Right lobe of liver (tissue), 6 donors: ENCODE results near the gene EID1. TPM values are rescaled to one million over a fixed set of nuclear protein-coding genes. Genes with fewer than 3 reads are reported as not detected.

Source experiments
- ATAC-seq, 4 donors: fragments of 200-7000 bp; cut with Tn5 transposase; one replicate each; pipeline ENCODE4 v1.9.1; 2020; ENCODE audit warnings: mild to moderate bottlenecking in 4 of 4, moderate library complexity in 4 of 4
- DNase-seq, 3 donors: peaks; one replicate each; pipeline ENCODE4 v3.0.0-alpha.2; 2020
- H3K27ac ChIP-seq, 3 donors: fragments of 200-600 bp; one replicate each; pipeline ENCODE4 v1.8.0; 2022
- H3K27me3 ChIP-seq, 2 donors: fragments of 200-600 bp; one replicate each; pipeline ENCODE4 v1.8.0; 2022
- H3K36me3 ChIP-seq, 4 donors: fragments of 200-600 bp; sonication (generic) in 1 of 4; one replicate each; pipeline versions ENCODE4 v1.5.1 to v1.8.0; 2017 to 2022; ENCODE audit warnings: control low read depth in 1 of 4
- H3K4me1 ChIP-seq, 4 donors: fragments of 200-600 bp; sonication (generic) in 1 of 4; one replicate each; pipeline versions ENCODE4 v1.5.1 to v1.8.0; 2017 to 2022; ENCODE audit warnings: control low read depth in 1 of 4
- H3K4me3 ChIP-seq, 3 donors: fragments of 200-600 bp; one replicate each; pipeline ENCODE4 v1.8.0; 2022
- H3K9me3 ChIP-seq, 4 donors: fragments of 200-600 bp; sonication (generic) in 1 of 4; one replicate each; pipeline versions ENCODE4 v1.5.1 to v1.8.0; 2017 to 2022; ENCODE audit warnings: control low read depth in 1 of 4
- POLR2A ChIP-seq: fragments of 450-650 bp; IDR thresholded peaks from one replicate; pipeline ENCODE4 v1.6.1; 2017; ENCODE audit warnings: antibody characterized with exemption, mild to moderate bottlenecking
- whole genome bisulfite sequencing: methylation state at CpG from one replicate; pipeline ENCODE4 v1.1.6; 2018; ENCODE audit warnings: low coverage, low lambda C conversion rate; ENCODE audit not compliant: insufficient coverage; ENCODE audit errors: missing lambda C conversion rate; 5-methylcytosine and 5-hydroxymethylcytosine counted together
- intact Hi-C, 2 donors: fragments of 100-400 bp; cut with DNase I; formaldehyde crosslinking; loops; one replicate each; pipeline versions ENCODE4 v1.11.2 to v1.14.1; 2022
- total RNA-seq, 6 experiments: library from RNA; depleted of rRNA in 2 of 6; stranded (reverse); fragments of >200 nt in 2 of 6; fragmentation: NEBNext Ultra II Directional in 3 of 6; extraction: Animal tissue kit (Norgen Biotek cat#: 25700) in 3 of 6; gene quantifications; one replicate each; pipeline versions ENCODE4 v1.1.0 to v1.2.4, GENCODE V29; 2016 to 2023
- TF ChIP-seq, protein P1 (sequence below), 4 donors: fragments of 200-600 bp in 3 of 4; fragments of 450-650 bp in 1 of 4; IDR thresholded peaks; one replicate each; pipeline versions ENCODE4 v1.5.1 to v1.8.0; 2016 to 2022; ENCODE audit warnings: antibody characterized with exemption in 4 of 4, mild to moderate bottlenecking in 2 of 4
- donor health status: DM: no; HTN: yes; CAD: no.
- donor health status: DM: no; HTN: no; CAD: no.
- donor health status: DM: no; HTN: no; CAD: no.
- donor health status: DM: no; HTN: yes; CAD: no.
- donor health status: DM: no; HTN: yes; CAD: no.

The EID1 gene
- total RNA-seq, 6 experiments from 2014 or later: 33.6 to 69.3 (median 47.5) TPM

GRCh38 chr15:48880070-48880634 lies 2.2 kb downstream of the EID1 start:
- no peak for DNase-seq
- TF ChIP-seq, protein P1, sequence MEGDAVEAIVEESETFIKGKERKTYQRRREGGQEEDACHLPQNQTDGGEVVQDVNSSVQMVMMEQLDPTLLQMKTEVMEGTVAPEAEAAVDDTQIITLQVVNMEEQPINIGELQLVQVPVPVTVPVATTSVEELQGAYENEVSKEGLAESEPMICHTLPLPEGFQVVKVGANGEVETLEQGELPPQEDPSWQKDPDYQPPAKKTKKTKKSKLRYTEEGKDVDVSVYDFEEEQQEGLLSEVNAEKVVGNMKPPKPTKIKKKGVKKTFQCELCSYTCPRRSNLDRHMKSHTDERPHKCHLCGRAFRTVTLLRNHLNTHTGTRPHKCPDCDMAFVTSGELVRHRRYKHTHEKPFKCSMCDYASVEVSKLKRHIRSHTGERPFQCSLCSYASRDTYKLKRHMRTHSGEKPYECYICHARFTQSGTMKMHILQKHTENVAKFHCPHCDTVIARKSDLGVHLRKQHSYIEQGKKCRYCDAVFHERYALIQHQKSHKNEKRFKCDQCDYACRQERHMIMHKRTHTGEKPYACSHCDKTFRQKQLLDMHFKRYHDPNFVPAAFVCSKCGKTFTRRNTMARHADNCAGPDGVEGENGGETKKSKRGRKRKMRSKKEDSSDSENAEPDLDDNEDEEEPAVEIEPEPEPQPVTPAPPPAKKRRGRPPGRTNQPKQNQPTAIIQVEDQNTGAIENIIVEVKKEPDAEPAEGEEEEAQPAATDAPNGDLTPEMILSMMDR (IDR thresholded peaks at IDR 0.05): no peak
- TF ChIP-seq POLR2A: no peak
- no peak overlapping the region for H3K27ac ChIP-seq
- no peak for ATAC-seq
- no peak overlapping the region for H3K4me3 ChIP-seq
- H3K27me3 ChIP-seq: no peaks in the 10 kb centered on the region
- WGBS: 67% methylated on average over 3 of the region's 3 CpGs
- no peaks in the 10 kb centered on the region for H3K9me3 ChIP-seq
- no peaks in the 10 kb centered on the region for H3K36me3 ChIP-seq
- intact Hi-C loops: no loop called here
- H3K4me1 ChIP-seq: peaks cover 0 to 3% (median 0%) of the 10 kb centered on the region in 4 donors

- ATAC-seq (no peak), DNase-seq (no peak)
- Histone ChIP-seq H3K4me3 (no peak overlapping the region), H3K9me3 (no peaks in the 10 kb centered on the region), H3K27me3 (no peaks in the 10 kb centered on the region), H3K36me3 (no peaks in the 10 kb centered on the region), H3K27ac (no peak overlapping the region), H3K4me1 (peaks cover 0 to 3% (median 0%) of the 10 kb centered on the region in 4 donors)
- TF ChIP-seq, protein P1 (IDR thresholded peaks at IDR 0.05): no peak
- TF ChIP-seq POLR2A: no peak
- WGBS: 76% methylated on average over 2 of the region's 2 CpGs
- intact Hi-C loops: no loop called here
These were observed 5.8 kb downstream of the EID1 start for GRCh38 chr15:48883699-48884098.

GRCh38 chr15:48887144-48887543 lies 9.2 kb downstream of the EID1 start:
- no peaks in the 10 kb centered on the region for H3K36me3 ChIP-seq
- H3K27ac ChIP-seq: no peak overlapping the region
- ATAC-seq: no peak
- TF ChIP-seq, protein P1 (IDR thresholded peaks at IDR 0.05): no peak
- no peak for TF ChIP-seq POLR2A
- no peak overlapping the region for H3K4me3 ChIP-seq
- H3K9me3 ChIP-seq: no peaks in the 10 kb centered on the region
- no peaks in the 10 kb centered on the region for H3K27me3 ChIP-seq
- WGBS: 41% methylated on average over 2 of the region's 2 CpGs
- DNase-seq: no peak
- no peaks in the 10 kb centered on the region for H3K4me1 ChIP-seq
- intact Hi-C loops: no loop called here

DNA sequence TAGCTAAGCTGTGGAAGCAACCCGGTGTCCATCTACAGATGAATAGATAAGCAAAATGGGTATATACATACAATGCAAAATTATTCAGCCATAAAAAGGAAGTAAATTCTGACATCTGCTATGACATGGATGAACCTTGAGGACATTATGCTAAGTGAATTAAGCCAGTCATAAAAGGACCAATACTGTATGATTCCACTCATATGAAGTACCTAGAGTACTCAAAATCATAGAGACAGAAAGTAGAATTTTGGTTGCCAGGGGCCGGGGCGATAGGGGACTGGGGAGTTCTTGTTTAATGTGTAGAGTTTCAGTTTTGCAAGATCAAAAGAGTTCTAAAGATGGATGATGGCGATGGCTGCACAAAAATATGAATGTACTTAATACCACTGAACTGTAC lies 10.3 kb downstream of the EID1 start:
- H3K27me3 ChIP-seq: no peaks in the 10 kb centered on the region
- H3K4me3 ChIP-seq: no peak overlapping the region
- 87% methylated on average over 4 of the region's 4 CpGs for WGBS
- TF ChIP-seq, protein P1 (IDR thresholded peaks at IDR 0.05): no peak
- no peak for TF ChIP-seq POLR2A
- DNase-seq: no peak
- H3K27ac ChIP-seq: no peak overlapping the region
- H3K9me3 ChIP-seq: no peaks in the 10 kb centered on the region
- intact Hi-C loops: no loop called here
- no peak for ATAC-seq
- no peaks in the 10 kb centered on the region for H3K4me1 ChIP-seq
- no peaks in the 10 kb centered on the region for H3K36me3 ChIP-seq

DNA sequence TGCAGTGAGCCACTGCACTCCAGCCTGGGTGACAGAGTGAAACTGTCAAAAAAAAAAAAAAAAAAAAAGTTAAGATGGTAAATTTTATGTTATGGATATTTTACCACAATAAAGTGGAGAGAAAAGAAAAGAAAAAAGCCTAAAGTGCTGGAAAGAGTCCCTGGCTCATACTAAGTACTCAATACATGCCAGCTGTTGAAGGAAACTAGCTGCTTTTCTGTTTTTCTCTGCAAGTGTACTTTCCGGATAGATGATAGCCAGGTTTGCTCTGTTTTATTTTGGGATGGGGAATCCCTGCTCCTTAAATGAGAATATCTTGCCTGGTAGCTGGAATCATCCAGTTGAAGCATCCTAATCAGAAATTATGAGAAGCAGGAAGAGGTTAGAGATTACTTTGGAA lies 10.9 kb downstream of the EID1 start:
- Histone ChIP-seq H3K27me3 (no peaks in the 10 kb centered on the region), H3K9me3 (no peaks in the 10 kb centered on the region), H3K4me3 (no peak overlapping the region), H3K27ac (no peak overlapping the region), H3K36me3 (no peaks in the 10 kb centered on the region), H3K4me1 (no peaks in the 10 kb centered on the region)
- WGBS: 57% methylated on average over 1 of the region's 1 CpG
- TF ChIP-seq, protein P1 (IDR thresholded peaks at IDR 0.05): no peak
- no peak for TF ChIP-seq POLR2A
- no peak for DNase-seq
- no peak for ATAC-seq
- intact Hi-C loops: no loop called here
